Stimulated activated CD4-positive, alpha-beta T cell treated with anti-CD3 and anti-CD28 coated beads, Interleukin-2, amount 100 ng/mL, for 4 hours (primary cell): Measurements from ENCODE around the gene RIPOR2.

Experiments
- DNase-seq: peaks from one replicate; pipeline ENCODE4 v3.0.0-alpha.2; 2020; ENCODE audit warnings: low read depth

The RIPOR2 gene

DNA sequence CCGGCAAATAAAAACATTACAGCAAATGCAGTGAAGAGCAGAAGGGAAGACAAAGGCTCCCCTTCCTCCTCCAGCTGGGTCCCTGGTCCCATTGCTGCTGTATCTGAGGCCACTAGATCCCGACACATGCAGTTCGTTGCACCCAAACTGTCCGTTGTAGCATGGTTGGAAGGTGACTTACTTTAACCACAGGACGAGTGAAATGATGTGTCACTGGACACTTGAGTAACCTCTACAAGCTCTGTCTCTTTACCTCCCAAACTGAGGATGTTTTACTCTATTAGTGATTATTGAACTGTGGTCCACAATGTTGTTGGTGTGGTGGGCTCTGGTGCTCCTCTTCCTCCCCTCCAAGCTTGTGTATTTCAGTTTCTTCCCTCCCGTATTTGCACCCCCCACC is 90.9 kb downstream of the RIPOR2 start:
- no peak for DNase-seq

DNA sequence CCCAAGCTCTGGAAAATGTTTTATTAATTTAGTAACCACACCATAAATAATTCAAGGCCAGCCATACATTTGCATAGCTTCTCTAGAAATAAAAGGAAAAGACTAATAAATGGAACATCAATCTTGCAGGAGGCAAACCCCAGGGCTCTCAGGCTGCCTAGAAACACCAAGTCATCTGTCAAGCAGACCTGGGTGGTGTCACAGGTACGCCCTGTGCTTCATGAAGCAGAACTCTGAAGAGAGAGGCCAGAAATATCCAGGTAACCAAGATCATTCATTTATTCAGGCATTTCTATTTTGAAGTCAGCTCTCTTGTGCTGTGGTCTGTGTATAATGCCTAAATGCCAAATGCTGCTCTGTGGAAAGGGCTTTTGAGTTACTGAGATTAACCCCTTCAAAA is 91.7 kb downstream of the RIPOR2 start:
- DNase-seq, result no peak

DNA sequence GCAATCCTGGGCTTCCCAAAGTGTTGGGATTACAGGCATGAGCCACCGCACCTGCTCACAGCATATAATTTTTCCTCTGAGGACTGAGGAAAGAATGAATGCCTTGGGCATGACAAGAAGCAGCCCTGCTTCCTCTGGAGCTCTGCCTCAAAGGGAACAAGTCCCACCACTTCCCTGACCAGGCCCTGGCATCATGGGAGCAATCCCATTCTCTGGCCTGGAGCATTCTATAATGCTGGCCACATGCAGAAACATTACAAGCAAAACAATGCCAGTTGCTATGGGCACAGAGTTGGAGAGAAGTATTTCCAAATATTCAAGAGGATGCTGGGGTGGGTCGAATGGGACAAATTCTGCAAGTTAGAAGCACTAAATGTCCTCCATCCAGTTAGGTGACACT is 95.6 kb downstream of the RIPOR2 start:
- DNase-seq, result no peak

DNA sequence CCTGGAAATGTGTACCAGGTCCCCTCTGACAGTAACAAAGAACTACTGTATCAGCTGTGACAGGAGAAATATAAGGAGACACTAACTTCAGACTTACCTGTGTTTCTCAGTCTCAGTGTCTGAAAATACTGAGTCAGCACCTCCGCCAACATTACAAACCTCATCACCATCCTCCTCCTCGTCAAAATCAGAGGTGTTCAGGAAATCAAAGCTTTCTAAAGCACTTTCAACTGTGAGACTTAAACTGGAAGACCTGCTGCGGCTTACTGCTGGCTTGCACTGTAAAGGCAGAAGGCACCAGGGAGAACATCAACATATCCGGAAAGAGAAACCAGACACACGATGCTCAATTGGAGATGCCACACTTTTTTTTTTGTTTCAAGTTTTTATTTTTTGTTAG is 96.8 kb downstream of the RIPOR2 start:
- no peak for DNase-seq

DNA sequence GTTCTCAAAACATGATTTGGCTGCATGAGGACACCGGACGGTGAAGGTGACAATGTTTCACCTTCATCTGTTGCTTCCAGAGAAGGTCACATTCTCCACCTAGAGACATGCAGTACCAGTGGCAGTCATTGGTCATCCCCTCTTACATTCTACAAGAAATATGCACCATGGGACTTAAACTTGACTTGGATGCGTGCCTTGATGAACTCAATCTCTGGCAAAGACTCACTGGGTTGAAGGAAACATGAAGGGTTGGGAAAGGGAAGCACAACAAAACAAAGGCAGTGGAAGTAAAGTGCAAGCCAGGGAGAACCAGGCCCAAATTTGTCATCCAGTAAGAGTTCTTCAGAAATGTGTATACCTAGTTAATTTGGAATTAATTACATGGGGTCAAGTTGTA is 97.7 kb downstream of the RIPOR2 start:
- DNase-seq, result no peak

GRCh38 chr6:24836109-24836508 is 99.7 kb downstream of the RIPOR2 start:
- no peak for DNase-seq

DNA sequence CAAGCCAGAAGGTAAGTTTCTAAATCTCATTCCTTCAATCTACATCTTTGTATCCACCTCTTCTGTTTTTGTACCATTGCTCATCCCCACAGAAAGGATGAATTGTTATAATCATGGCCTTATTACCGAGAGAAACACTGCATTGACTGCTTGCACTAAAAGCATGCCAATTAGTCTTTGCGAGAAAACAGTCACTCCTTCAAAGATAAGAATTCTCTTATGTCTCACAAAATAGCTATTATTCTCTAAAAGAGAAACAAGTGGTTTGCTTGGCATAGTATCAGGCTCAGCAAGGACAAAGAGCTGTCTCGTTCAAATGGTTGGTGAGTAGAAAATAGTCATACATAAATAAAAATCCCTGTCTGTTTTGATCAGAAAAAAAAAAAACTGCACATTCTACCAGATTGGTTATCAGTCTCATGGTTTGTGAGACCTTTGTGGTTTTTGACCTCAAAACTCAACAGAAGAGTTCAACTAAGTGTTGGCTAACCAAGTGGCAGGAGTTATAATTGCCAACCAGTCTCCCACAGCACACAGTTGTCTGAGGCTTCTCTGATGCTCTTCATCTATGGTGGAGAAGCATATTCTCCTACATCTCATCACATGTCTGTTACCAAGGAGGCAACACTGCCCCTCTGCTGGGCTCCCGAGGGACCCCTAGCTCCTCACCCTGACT is 101.9 kb downstream of the RIPOR2 start:
- no peak for DNase-seq

DNA sequence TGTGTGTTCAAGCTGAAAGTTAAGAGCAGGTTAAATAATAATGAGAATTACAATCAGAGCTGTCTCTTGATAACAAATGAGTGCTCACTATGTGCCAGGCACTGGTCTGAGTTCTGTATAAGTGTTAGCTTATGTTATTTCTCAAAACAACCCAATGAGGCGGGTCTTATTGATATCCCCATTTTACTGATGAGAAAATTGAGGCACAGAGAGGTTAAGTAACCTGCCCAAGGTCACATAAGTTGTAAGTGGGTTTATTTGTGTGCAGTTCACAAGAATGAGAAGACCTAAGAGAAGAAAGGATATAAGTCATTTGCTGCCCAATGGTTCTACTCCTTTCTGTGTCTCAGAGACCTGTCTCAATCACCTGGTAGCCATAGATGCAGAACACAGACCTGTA is 103.0 kb downstream of the RIPOR2 start:
- no peak for DNase-seq

DNA sequence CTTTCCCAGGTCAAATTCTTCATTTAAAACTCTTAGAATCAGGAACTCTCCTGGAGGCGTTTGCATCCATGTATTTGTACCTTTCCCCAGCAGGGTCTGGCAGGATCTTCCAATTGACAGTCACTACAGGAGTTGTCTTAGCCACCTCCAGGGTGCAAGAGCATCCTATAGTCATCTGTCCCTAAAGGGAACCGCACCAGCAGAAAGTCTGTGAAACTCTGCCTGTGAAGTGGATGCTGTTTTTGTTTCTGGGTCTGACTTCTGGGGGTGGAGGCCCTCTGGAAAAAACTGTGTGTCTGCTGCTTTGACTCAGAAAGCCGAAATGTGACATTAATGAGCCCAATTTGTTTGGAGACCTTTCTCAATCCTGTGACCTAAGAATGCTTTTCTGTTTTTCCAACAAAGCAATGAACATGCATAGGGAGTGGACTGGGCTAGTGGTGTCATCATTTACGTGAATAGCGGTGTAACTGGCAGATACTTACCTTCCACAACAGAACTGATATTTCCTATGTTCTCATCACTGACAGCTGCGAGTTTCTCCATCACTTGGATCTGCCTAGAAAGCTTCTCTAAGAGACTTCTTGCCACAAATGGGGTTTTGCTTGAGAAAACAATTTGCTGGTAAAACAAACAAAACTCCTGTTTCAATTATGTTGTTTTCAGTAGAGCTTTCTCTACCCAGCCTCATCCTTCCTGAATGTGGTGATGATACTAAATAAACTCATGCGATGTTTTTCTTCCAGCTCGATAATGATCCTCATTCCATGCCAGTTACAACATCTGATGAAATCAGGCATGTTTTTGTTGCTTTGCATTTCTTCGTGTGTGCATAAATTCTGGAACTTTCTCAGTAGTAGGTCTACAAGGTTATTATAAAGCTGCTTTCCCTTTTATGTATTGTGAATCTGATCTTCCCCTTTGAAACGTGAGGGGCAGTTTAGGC is 103.7 kb downstream of the RIPOR2 start:
- no peak for DNase-seq

DNA sequence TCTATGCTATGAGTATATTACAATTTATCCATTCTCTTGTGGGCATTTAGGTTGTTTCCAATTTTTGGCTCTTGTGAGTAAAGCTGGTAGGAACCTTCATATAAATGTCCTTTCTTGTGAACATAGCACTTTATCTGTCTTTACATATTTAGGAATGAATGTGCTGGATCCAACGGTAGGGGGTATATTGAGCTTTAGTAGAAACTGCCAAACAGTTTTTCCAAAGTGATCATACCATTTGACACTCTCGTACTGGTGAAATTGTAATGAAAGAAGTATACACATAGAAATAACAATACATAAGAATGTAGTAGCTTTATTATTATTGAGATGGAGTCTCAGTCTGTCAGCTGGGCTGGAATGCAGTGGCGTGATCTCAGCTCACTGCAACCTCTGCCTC is 106.1 kb downstream of the RIPOR2 start:
- no peak for DNase-seq

DNA sequence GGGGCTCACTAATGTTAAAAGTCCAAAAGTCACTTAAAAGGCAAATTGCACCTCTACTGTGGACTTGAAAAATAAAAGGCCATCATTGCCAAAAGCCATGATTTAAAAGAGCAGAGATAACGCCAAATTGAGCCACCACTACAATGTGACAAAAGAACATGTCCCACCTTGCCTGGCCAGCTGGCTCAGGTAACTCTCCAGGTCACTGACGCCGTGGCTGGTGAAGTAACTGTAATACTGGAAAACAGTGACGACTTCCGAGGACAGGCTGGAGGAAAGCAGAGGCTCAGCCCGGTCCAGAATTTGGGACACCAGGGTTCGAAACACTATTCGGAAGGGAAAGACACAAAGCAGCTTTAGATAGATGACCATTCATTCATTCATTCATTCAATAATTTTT is 107.8 kb downstream of the RIPOR2 start:
- no peak for DNase-seq

DNA sequence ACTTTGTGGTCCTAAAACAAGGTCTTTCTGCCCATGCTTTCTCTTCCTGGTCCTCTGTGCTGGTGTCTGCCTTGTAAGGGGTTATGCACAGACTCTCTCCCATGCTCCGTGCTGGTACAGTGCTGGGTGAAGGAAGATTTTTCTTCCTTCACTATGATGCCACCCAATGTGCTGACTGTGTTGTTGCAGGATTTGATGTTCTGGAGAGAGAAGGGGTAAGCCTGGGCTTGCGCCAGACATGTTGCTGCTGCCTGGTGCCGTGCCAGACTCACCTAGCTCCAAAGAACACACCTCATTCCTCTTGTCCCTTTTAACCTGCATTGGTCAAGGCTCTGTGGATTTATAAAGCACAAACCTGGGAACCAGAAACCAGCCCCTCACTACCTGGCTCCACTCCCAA is 108.6 kb downstream of the RIPOR2 start:
- DNase-seq, result no peak

- DNase-seq, result no peak
Measured at GRCh38 chr6:24825130-24825630, 110.6 kb downstream of the RIPOR2 start.

- DNase-seq, result no peak
Measured at GRCh38 chr6:24824142-24824938, 111.4 kb downstream of the RIPOR2 start.

DNA sequence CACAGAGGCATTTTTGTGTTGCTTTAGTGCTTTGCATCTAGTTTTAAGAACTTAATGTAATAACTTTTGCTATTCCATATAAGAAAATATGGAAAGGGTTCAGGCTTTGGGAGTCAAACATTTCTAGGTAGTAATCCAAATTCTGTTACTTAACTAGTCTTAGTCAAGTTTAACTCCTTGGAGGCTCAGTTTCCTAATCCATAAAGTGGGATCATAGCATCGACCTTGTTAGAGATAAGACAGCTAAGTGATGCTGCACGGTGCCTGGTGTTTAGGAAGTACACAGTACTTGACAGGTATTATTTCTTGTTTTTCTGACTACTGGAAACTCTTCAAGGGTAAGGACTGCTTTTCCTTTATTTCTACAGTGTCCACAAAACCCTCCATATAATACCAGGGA is 112.6 kb downstream of the RIPOR2 start:
- no peak for DNase-seq

DNA sequence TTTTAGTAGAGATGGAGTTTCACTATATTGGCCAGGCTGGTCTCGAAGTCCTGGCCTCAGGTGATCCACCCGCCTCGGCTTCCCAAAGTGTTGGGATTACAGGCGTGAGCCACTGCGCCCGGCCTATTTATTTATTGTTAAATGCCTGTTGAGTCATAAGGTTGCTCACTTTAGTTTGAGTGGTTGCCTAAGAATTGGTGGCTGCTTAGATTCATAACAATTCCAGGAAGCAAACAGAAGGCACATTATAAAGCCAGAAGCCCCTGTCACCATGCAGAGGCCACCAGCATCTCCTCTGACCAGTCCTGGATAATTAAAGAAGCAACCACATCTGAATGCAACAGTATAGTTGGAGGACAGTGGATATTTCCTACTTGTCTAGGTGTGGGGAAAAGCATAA is 113.1 kb downstream of the RIPOR2 start:
- DNase-seq, result no peak

DNA sequence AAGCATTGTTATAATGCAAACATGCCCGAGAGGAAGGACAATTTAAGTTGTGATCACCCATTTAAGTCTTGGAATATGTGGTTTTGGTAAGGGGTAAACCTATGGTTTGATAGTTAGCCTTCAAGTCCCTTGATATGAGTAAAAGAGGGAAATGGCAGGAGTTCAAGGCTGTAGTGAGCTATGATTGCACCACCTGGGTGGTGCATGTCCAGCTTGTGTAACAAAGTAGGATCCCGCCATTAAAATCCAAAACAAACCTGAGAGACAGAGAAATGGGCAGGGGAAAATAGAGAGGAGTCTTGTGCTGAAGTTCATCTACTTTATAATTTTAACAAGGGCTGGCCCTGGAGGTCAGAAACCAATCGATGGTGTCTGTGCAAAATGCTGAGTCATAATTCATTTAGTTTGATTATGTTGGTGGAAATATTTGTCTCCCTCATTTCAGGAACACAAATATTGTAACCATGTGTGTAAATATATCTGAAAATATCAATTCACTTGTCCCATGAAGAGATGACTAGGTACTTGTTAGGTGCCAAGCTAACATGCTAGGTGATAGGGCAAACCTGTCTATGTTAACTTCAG is 113.8 kb downstream of the RIPOR2 start:
- DNase-seq, result no peak

- DNase-seq, result no peak
Measured at GRCh38 chr6:24818346-24818745, 117.4 kb downstream of the RIPOR2 start.

GRCh38 chr6:24809728-24810127 is 126.0 kb downstream of the RIPOR2 start:
- DNase-seq, result no peak

- DNase-seq, result no peak
Measured at GRCh38 chr6:24807584-24807983, 128.2 kb downstream of the RIPOR2 start.

- no peak for DNase-seq
Measured at GRCh38 chr6:24802271-24803059, 133.3 kb downstream of the RIPOR2 start.
